OCI-LY7 (cell line): ENCODE data around the gene ZNF341. TPM values are rescaled to one million over a fixed set of nuclear protein-coding genes. Genes with fewer than 3 reads are reported as not detected.

Experiments
- BruUV-seq: library from RNA; stranded (reverse); fragments of 400-500 nt; replicated peaks from 2 replicates; lab custom pipeline; 2021; lab: Mats Ljungman, UMichigan
- CTCF ChIA-PET: fragments of 300-600 bp; sonication (Branson Sonifier 250); formaldehyde crosslinking; loops from one replicate; lab custom pipeline; 2022; ENCODE audit warnings: antibody characterized with exemption; ENCODE audit not compliant: unreplicated experiment; lab: Charles Lee
- POLR2A ChIA-PET: fragments of 300-600 bp; sonication (Branson Sonifier 250); formaldehyde crosslinking; loops from one replicate; lab custom pipeline; 2022; ENCODE audit warnings: antibody characterized with exemption; lab: Charles Lee
- DNase-seq: peaks from one replicate; pipeline ENCODE4 v3.0.0-alpha.2; 2015; ENCODE audit warnings: low spot score
- H2AFZ ChIP-seq: fragments of 200-600 bp; sonication (generic), shearing (Covaris generic); 2 replicates; pipeline ENCODE4 v1.6.1; 2014; ENCODE audit warnings: mild to moderate bottlenecking, antibody characterized with exemption, low read length, moderate library complexity
- H3K27ac ChIP-seq: fragments of 200-600 bp; sonication (generic); 2 replicates; pipeline ENCODE4 v1.5.1; 2014; ENCODE audit warnings: mixed run types, low read depth, mild to moderate bottlenecking, moderate library complexity, low read length, inconsistent platforms; ENCODE audit not compliant: poor library complexity, severe bottlenecking
- H3K36me3 ChIP-seq: fragments of 200-600 bp; sonication (generic); 2 replicates; pipeline ENCODE4 v1.6.1; 2014; ENCODE audit warnings: mild to moderate bottlenecking, antibody characterized with exemption, low read length, moderate library complexity, mixed read lengths; ENCODE audit not compliant: insufficient read depth
- H3K4me1 ChIP-seq: fragments of 200-600 bp; sonication (generic); 2 replicates; pipeline ENCODE4 v1.5.1; 2014; ENCODE audit warnings: mild to moderate bottlenecking, low read length; ENCODE audit not compliant: insufficient read depth, poor library complexity, severe bottlenecking
- H3K4me2 ChIP-seq: fragments of 200-600 bp; sonication (generic); 2 replicates; pipeline ENCODE4 v1.6.1; 2014; ENCODE audit warnings: mild to moderate bottlenecking, low read length
- H3K4me3 ChIP-seq: fragments of 200-600 bp; sonication (generic); 2 replicates; pipeline ENCODE4 v1.5.1; 2014; ENCODE audit warnings: mild to moderate bottlenecking, low read depth, low read length; ENCODE audit not compliant: poor library complexity, severe bottlenecking
- H3K79me2 ChIP-seq: fragments of 200-600 bp; sonication (generic); 2 replicates; pipeline ENCODE4 v1.6.1; 2016; ENCODE audit warnings: low read depth, mild to moderate bottlenecking, low read length, moderate library complexity, mixed read lengths; ENCODE audit not compliant: insufficient read depth
- H3K9me2 ChIP-seq: fragments of 200-600 bp; sonication (generic); 2 replicates; pipeline ENCODE4 v1.6.1; 2016; ENCODE audit warnings: mild to moderate bottlenecking, low read length, mixed read lengths; ENCODE audit not compliant: insufficient read depth
- H3K9me3 ChIP-seq: fragments of 200-600 bp; sonication (generic); 2 replicates; pipeline ENCODE4 v1.6.1; 2014; ENCODE audit warnings: mild to moderate bottlenecking, mixed run types, low read length, mixed read lengths
- H4K20me1 ChIP-seq: fragments of 200-600 bp; sonication (generic); 2 replicates; pipeline ENCODE4 v1.6.1; 2014; ENCODE audit warnings: mild to moderate bottlenecking, antibody characterized with exemption, low read length, moderate library complexity, mixed read lengths; ENCODE audit not compliant: insufficient read depth
- EZH2phosphoT487 ChIP-seq: fragments of 200-600 bp; sonication (generic); IDR thresholded peaks from 2 replicates; pipeline ENCODE4 v1.6.1; 2018; ENCODE audit warnings: low read depth, borderline replicate concordance, mild to moderate bottlenecking, mixed run types, antibody characterized with exemption, low read length, moderate library complexity, mixed read lengths
- intact Hi-C: fragments of 100-400 bp; cut with micrococcal nuclease; formaldehyde crosslinking; loops from one replicate; pipeline ENCODE4 v1.10.0; 2022; ENCODE audit not compliant: unreplicated experiment
- total RNA-seq, 2 experiments: library from RNA; depleted of rRNA in 1 of 2; stranded (reverse); fragments of >200 nt in 1 of 2; shearing (Covaris generic) in 1 of 2; gene quantifications; 2 replicates each; pipeline ENCODE4 v1.2.3, GENCODE V29; 2014 to 2022
- TF ChIP-seq, protein P1 (sequence below): fragments of 200-600 bp; sonication (generic); conservative IDR thresholded peaks from 2 replicates; pipeline ENCODE4 v1.5.1; 2014; ENCODE audit warnings: mild to moderate bottlenecking, antibody characterized with exemption, low read length, moderate library complexity, mixed read lengths

The ZNF341 gene
- total RNA-seq, 2 experiments from 2014 or later: 3.2 to 7.7 TPM

DNA sequence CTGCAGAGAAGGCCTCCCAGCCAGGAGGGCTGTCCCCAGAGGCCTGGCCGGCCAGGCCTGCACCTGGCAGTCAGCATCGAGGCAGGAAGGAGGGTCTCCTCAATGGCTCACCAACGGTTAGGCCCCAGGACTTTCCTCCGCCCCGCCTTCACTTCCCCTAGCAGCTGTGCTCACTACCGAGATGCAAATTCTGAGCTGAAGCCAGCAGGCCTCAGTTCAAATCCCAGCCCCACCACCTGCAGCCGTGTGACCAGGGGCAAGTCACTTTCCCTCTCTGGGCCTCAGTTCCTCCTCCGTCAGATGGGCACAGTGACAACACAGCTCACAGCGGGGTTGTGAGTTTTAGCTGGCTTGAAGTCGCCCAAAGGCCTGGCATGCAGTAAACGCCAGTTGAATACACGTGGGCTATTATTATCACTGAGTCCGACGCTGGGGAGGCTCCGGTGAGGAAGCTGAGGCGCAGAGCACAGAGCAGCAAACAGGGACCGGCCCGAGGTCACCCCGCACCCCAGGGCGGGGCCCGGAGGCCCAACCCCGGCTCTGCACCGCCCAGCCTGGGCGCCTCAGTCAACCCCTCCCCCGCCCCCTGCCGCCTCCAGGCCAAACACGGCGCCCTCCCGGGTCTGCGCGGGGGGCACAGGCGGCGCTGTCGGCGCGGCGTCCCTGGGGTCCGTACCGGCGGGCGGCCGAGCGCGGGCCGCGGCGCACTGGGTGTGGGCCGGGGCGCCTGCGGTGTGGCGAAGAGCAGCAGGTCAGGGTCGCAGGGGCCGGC is 46.3 kb upstream of the ZNF341 start:
- H3K79me2 ChIP-seq: peaks cover 47% of the 10 kb centered on the region
- BruUV-seq: no TSS peak
- ChIA-PET CTCF (interaction anchor here (0.7 to 1.3 kb wide), 4 partner anchors 17 to 555 kb away, joined by 3 to 9 read pairs (median 4); no protein-coding TSS in a partner anchor), POLR2A (interaction anchor here (0.6 to 2.1 kb wide), 9 partner anchors 8 to 117 kb away, joined by 3 to 6 read pairs (median 4); partner anchors contain the start of gene ACTL10)
- DNase-seq: peak; percentile 98
- no peak for TF ChIP-seq EZH2phosphoT487
- TF ChIP-seq, protein P1, sequence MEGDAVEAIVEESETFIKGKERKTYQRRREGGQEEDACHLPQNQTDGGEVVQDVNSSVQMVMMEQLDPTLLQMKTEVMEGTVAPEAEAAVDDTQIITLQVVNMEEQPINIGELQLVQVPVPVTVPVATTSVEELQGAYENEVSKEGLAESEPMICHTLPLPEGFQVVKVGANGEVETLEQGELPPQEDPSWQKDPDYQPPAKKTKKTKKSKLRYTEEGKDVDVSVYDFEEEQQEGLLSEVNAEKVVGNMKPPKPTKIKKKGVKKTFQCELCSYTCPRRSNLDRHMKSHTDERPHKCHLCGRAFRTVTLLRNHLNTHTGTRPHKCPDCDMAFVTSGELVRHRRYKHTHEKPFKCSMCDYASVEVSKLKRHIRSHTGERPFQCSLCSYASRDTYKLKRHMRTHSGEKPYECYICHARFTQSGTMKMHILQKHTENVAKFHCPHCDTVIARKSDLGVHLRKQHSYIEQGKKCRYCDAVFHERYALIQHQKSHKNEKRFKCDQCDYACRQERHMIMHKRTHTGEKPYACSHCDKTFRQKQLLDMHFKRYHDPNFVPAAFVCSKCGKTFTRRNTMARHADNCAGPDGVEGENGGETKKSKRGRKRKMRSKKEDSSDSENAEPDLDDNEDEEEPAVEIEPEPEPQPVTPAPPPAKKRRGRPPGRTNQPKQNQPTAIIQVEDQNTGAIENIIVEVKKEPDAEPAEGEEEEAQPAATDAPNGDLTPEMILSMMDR: no peak
- H3K9me2 ChIP-seq: no peaks in the 10 kb centered on the region
- peak overlapping the region; percentile 97 for H3K4me2 ChIP-seq
- intact Hi-C loops: loop anchor here (1.0 to 10.0 kb wide), 6 partner anchors 19 to 1929 kb away; partner anchors contain the start of genes ACTL10, EIF2S2, SPAG4 and ZNF341
- peaks cover 23% of the 10 kb centered on the region for H4K20me1 ChIP-seq
- H3K36me3 ChIP-seq: peaks cover 44% of the 10 kb centered on the region
- H3K9me3 ChIP-seq: no peaks in the 10 kb centered on the region
- peak overlapping the region; percentile 94 for H3K27ac ChIP-seq
- H2AFZ ChIP-seq: no peak overlapping the region
- peak overlapping the region; percentile 90 for H3K4me3 ChIP-seq
- peaks cover 79% of the 10 kb centered on the region for H3K4me1 ChIP-seq

- H3K4me2 ChIP-seq: peak within 1 kb of the TSS; percentile 97
- TF ChIP-seq, protein P1: 0 out of 2 replicates have a peak, but pooled peaks have one; percentile 50
- TF ChIP-seq EZH2phosphoT487: no peak
- H3K9me3 ChIP-seq: no peaks in the 10 kb centered on the region
- peaks cover 39% of the 10 kb centered on the region for H3K79me2 ChIP-seq
- peak; percentile 97 for DNase-seq
- H3K27ac ChIP-seq: peak within 1 kb of the TSS; percentile 94
- H3K36me3 ChIP-seq: peaks cover 36% of the 10 kb centered on the region
- peak within 1 kb of the TSS; percentile 90 for H3K4me3 ChIP-seq
- no peaks in the 10 kb centered on the region for H3K9me2 ChIP-seq
- ChIA-PET POLR2A (interaction anchor here (0.6 to 1.5 kb wide), 6 partner anchors 14 to 285 kb away, joined by 3 to 6 read pairs (median 3); partner anchors contain the start of genes CDK5RAP1 and PXMP4), CTCF (interaction anchor here (1.0 kb wide), 1 partner anchor 242 kb away, joined by 9 read pairs; no protein-coding TSS in a partner anchor)
- peaks cover 71% of the 10 kb centered on the region for H3K4me1 ChIP-seq
- BruUV-seq: no TSS peak
- peaks cover 14% of the 10 kb centered on the region for H4K20me1 ChIP-seq
- intact Hi-C loops: loop anchor here (1.0 to 10.0 kb wide), 5 partner anchors 45 to 1928 kb away; partner anchors contain the start of genes EIF2S2, SPAG4 and ZNF341
- H2AFZ ChIP-seq: peak within 1 kb of the TSS; percentile 54; the same call in 1 of the 2 replicates
Measured at GRCh38 chr20:33686100-33686983, 45.5 kb upstream of the ZNF341 start, which contains the start of gene E2F1. Gene E2F1, minus strand, starts transcription at chr20:33686385. Its CDS starts 121 bp downstream, at chr20:33686264.
